ENCODE measurements around the gene BLOC1S1. TPM values are rescaled to one million over a fixed set of nuclear protein-coding genes. Genes with fewer than 3 reads are reported as not detected.

The BLOC1S1 gene
- total and polyA plus RNA-seq, 4 donors: 87.3 to 351 (median 181) TPM

DNA sequence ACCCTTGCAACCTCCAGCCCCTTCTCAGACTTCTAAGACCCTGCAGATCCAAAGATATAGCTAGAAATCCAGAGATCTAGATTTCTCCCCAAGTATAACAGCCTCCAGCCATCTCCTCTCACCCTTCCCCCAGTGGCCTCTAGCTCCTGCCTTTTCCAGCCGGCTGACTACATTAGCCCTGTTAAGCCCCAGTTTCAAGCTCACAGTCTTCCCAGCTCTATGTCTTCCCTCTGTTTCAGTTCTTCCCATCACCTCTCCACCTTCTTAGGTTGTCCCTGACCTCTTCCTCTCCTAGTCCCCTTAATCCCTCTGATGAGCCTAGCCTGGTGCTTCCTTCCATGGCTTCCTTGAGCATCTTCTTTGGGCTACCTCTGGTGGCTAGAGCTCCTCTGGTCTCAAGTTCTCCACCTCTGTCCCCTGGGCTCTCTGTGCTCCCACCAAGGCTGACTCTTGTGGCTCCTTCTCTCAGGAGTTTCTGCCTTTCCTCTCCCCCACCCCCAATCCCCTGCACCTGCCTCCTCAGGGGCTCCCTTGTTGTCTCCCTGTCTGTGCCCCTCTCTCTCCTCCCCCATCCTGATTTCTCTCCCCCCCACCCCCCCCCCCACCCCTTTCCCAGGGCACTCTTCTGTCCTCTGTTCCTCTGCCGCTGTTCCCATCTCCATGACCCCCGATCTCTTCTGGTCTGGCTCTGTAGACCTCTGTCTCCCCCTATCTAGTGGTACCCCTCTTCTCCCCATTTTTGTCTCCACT, 26.3 kb downstream of the BLOC1S1 start:
- DNase-seq: no peak
- no peak for ATAC-seq (ENCODE audit: low FRiP score)
- H3K9me3 ChIP-seq (ENCODE audit: control insufficient read depth, low read length): no peaks in the 10 kb centered on the region
- WGBS, 2 donors: 19 to 22% methylated on average over 3 of the region's 3 CpGs
- intact Hi-C loops (cut with DNase I): loop anchor here (2.0 to 5.0 kb wide), 3 partner anchors 85 to 200 kb away; partner anchors contain the start of gene DNAJC14 (in 1 of the 2)
- H3K36me3 ChIP-seq (ENCODE audit: control insufficient read depth in 1 of 2, insufficient read depth in 2 of 2, low read length in 1 of 2): no peaks in the 10 kb centered on the region
- no peak overlapping the region for H3K27ac ChIP-seq (ENCODE audit: low read depth in 1 of 2, low read length in 2 of 2)
- H3K27me3 ChIP-seq (ENCODE audit: control insufficient read depth in 1 of 2, insufficient read depth in 2 of 2, low read length in 1 of 2): no peaks in the 10 kb centered on the region
- H3K4me1 ChIP-seq (ENCODE audit: control insufficient read depth in 1 of 2, insufficient read depth in 2 of 2, low read length in 2 of 2): no peaks in the 10 kb centered on the region
- no peak overlapping the region for H3K4me3 ChIP-seq (ENCODE audit: low read length in 2 of 2)

DNA sequence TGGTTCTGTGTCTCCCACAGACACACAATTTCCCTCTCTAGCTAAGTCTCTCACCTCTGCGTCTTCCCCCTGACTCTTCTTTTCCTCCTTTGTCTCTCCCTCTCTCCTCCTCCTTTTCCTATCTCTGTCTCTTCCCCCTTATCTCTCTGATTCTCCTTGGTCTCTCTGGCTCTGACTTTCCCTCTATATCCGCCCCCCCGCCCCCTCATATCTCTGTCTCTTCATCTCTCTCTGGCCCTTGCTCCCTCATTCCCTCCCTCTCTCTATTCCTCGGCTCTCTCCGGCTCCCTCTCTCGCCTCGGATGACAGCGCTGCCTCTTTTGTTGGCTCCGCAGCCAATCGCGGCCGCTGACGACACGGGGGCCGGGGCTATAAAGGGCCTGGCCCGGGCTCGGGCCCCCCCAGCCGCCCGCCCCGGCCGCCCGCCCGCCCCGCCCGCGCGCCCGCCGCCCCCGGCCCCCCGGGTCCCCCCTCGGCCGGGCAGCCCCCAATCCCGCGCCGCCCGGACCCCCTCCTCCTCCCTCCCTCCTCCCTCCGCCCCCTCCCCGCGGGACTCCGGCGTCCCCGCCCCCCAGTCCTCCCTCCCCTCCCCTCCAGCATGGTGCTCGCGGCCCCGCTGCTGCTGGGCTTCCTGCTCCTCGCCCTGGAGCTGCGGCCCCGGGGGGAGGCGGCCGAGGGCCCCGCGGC, 27.0 kb downstream of the BLOC1S1 start, which contains the start of gene GDF11:
TSS of gene GDF11 (plus strand) at position 404 of the 687 bp plus-strand sequence. CDS start at position 599, 195 bp downstream.
- Histone ChIP-seq H3K4me1 (ENCODE audit: control insufficient read depth in 1 of 2, insufficient read depth in 2 of 2, low read length in 2 of 2) (no peaks in the 10 kb centered on the region), H3K9me3 (ENCODE audit: control insufficient read depth, low read length) (no peaks in the 10 kb centered on the region), H3K36me3 (ENCODE audit: control insufficient read depth in 1 of 2, insufficient read depth in 2 of 2, low read length in 1 of 2) (no peaks in the 10 kb centered on the region), H3K4me3 (ENCODE audit: low read length in 2 of 2) (peak within 1 kb of the TSS; percentile 75 to 97), H3K27me3 (ENCODE audit: control insufficient read depth in 1 of 2, insufficient read depth in 2 of 2, low read length in 1 of 2) (no peaks in the 10 kb centered on the region), H3K27ac (ENCODE audit: low read depth in 1 of 2, low read length in 2 of 2) (peak within 1 kb of the TSS in 1 of 2 donors; percentile 87)
- DNase-seq: peak; percentile 87 to 93
- WGBS, 2 donors: 0 to 1% methylated on average over 17 to 51 of the region's 53 CpGs
- ATAC-seq (ENCODE audit: low FRiP score): peak; percentile 71
- intact Hi-C loops (cut with DNase I): loop anchor here (5.0 kb wide), 2 partner anchors 84 to 199 kb away; partner anchors contain the start of gene DNAJC14 (in 1 of the 2)

DNA sequence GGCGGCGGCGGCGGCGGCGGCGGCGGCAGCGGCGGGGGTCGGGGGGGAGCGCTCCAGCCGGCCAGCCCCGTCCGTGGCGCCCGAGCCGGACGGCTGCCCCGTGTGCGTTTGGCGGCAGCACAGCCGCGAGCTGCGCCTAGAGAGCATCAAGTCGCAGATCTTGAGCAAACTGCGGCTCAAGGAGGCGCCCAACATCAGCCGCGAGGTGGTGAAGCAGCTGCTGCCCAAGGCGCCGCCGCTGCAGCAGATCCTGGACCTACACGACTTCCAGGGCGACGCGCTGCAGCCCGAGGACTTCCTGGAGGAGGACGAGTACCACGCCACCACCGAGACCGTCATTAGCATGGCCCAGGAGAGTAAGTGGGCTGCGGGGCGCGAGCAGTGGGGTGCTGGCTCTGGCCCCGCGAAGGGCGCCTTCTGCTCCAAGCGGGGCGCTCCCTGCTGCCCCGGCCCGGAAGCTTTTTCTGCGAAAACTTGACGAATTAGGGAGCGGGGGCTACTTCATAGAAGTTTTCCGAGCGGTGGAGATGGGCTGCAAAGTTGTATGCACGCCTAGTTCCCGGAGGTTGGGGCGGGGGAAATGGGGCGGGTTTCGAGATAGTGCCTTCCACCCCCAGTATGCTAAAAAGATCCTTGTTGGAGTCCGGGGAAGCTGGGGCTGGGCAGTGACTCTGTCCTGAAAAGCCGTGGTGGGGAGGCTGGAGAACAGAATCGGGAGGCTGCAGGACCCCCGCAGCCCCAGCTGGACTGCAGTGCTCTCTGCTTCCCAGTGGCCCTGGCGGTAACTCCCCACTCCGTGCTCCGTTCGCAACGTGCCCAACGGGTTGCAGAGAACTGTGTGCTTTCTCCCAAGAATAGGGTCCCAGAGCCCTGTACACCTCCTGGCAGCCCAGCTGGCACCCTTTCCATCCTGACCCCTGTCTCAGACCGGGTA, 27.8 kb downstream of the BLOC1S1 start:
- H3K4me3 ChIP-seq (ENCODE audit: low read length in 2 of 2): peak overlapping the region; percentile 75 to 97
- WGBS, 2 donors: 0% methylated on average over 58 to 73 of the region's 73 CpGs
- intact Hi-C loops (cut with DNase I): loop anchor here (5.0 kb wide), 2 partner anchors 84 to 199 kb away; partner anchors contain the start of gene DNAJC14 (in 1 of the 2)
- DNase-seq (peak; percentile 77 to 87), ATAC-seq (ENCODE audit: low FRiP score) (peak; percentile 37)
- no peaks in the 10 kb centered on the region for H3K27me3 ChIP-seq (ENCODE audit: control insufficient read depth in 1 of 2, insufficient read depth in 2 of 2, low read length in 1 of 2)
- no peaks in the 10 kb centered on the region for H3K9me3 ChIP-seq (ENCODE audit: control insufficient read depth, low read length)
- H3K36me3 ChIP-seq (ENCODE audit: control insufficient read depth in 1 of 2, insufficient read depth in 2 of 2, low read length in 1 of 2): no peaks in the 10 kb centered on the region
- H3K4me1 ChIP-seq (ENCODE audit: control insufficient read depth in 1 of 2, insufficient read depth in 2 of 2, low read length in 2 of 2): no peaks in the 10 kb centered on the region
- H3K27ac ChIP-seq (ENCODE audit: low read depth in 1 of 2, low read length in 2 of 2): peak overlapping the region in 1 of 2 donors; percentile 87

DNA sequence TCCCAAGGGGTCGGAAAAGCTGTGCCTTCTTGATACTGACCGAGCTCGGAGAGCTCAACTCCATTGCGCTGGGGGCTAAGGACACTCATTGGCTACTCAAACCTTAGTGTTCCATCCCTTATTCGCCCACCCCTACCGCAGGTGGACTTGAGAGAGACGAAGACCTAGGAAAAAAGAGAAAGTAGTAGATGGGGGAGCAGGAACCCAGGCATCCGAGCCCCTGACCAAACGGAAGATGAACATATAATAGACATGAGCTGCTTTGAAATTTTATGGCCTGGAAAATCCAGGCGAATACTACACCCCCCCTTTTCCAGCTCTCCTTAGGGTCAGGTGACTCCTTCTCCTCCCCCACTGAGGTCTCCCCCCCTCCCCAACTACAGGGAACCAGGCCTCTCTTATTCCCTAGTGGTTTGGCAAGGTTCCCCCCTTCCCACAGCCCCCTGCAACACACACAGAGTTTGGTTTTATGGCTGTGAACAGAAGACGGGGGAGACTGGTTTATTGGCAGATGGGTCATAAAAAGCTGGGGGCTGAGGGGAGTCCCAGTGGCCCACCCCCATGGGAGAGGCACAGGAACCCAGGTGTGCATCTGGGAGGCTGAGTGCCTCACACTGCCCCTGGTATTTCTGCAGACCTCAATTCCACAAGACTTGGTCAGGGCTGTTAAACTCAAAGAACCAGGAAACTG, 28.6 kb downstream of the BLOC1S1 start:
- Histone ChIP-seq H3K9me3 (ENCODE audit: control insufficient read depth, low read length) (no peaks in the 10 kb centered on the region), H3K27me3 (ENCODE audit: control insufficient read depth in 1 of 2, insufficient read depth in 2 of 2, low read length in 1 of 2) (no peaks in the 10 kb centered on the region), H3K4me3 (ENCODE audit: low read length in 2 of 2) (no peak overlapping the region), H3K36me3 (ENCODE audit: control insufficient read depth in 1 of 2, insufficient read depth in 2 of 2, low read length in 1 of 2) (peaks cover 0 to 2% of the 10 kb centered on the region in 2 donors), H3K27ac (ENCODE audit: low read depth in 1 of 2, low read length in 2 of 2) (no peak overlapping the region), H3K4me1 (ENCODE audit: control insufficient read depth in 1 of 2, insufficient read depth in 2 of 2, low read length in 2 of 2) (no peaks in the 10 kb centered on the region)
- 4 to 8% methylated on average over 11 of the region's 11 CpGs for WGBS, 2 donors
- DNase-seq (no peak), ATAC-seq (ENCODE audit: low FRiP score) (peak; percentile 27)
- intact Hi-C loops (cut with DNase I): loop anchor here (5.0 kb wide), 3 partner anchors 38 to 198 kb away; partner anchors contain the start of gene DNAJC14 (in 1 of the 2)

DNA sequence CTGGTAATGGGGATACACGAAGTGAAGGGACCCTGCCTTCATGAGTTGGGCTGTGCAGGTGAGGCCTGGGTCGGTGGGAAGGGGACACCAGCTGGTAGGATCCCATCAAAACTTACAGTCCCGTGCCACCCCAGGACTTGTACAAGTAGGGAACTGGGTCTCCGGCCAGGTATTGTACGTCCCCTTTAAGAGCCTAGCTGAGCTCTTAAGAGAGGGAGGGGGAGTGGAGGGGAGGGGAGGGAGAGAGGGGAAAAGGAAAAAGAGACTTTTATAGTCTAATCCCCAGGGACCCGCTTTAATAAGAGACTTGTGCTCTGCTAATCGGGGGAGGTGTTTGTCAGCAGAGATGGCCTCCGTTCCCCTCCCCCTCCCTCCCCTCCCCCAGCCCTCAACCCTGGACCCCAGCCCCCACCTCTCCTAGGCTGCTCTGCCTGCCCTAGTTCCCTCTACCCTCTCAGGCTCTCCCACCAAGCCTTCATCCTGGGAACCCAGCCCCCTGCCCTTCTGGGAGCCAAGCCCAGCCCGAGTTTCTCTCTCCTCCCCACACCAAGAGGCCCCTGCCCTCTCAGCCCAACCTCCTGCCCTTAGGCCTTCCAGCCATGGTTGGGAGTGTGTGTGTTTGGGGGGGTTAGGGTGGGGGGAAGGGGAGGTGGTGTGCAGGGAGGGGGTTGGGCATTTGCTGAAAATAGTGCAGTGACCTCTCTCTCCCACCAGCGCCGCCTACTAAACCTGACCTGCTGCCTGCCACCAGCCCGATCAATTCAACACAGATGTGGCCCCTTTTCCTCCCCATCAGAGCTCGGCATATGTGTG, 29.7 kb downstream of the BLOC1S1 start:
- no peak for DNase-seq

GRCh38 chr12:55746174-55746912, 30.5 kb downstream of the BLOC1S1 start:
- ATAC-seq (ENCODE audit: low FRiP score) (no peak), DNase-seq (no peak)
- Histone ChIP-seq H3K4me1 (ENCODE audit: control insufficient read depth in 1 of 2, insufficient read depth in 2 of 2, low read length in 2 of 2) (no peaks in the 10 kb centered on the region), H3K9me3 (ENCODE audit: control insufficient read depth, low read length) (no peaks in the 10 kb centered on the region), H3K36me3 (ENCODE audit: control insufficient read depth in 1 of 2, insufficient read depth in 2 of 2, low read length in 1 of 2) (peaks cover 0 to 2% of the 10 kb centered on the region in 2 donors), H3K4me3 (ENCODE audit: low read length in 2 of 2) (no peak overlapping the region), H3K27me3 (ENCODE audit: control insufficient read depth in 1 of 2, insufficient read depth in 2 of 2, low read length in 1 of 2) (no peaks in the 10 kb centered on the region), H3K27ac (ENCODE audit: low read depth in 1 of 2, low read length in 2 of 2) (peak overlapping the region in 1 of 2 donors; percentile 37)
- intact Hi-C loops (cut with DNase I): loop anchor here in 1 of 2 donors (5.0 kb wide), 1 partner anchor 36 kb away; no protein-coding TSS in a partner anchor
- 33 to 38% methylated on average over 3 of the region's 3 CpGs for WGBS, 2 donors

More for the DNA sequence above, 29.7 kb downstream of the BLOC1S1 start:
- 6 to 7% methylated on average over 12 to 13 of the region's 13 CpGs for WGBS, 2 donors
- ATAC-seq (ENCODE audit: low FRiP score): peak; percentile 23
- intact Hi-C loops (cut with DNase I): loop anchor here in 1 of 2 donors (5.0 kb wide), 1 partner anchor 37 kb away; no protein-coding TSS in a partner anchor
- Histone ChIP-seq H3K27me3 (ENCODE audit: control insufficient read depth in 1 of 2, insufficient read depth in 2 of 2, low read length in 1 of 2) (no peaks in the 10 kb centered on the region), H3K4me1 (ENCODE audit: control insufficient read depth in 1 of 2, insufficient read depth in 2 of 2, low read length in 2 of 2) (no peaks in the 10 kb centered on the region), H3K36me3 (ENCODE audit: control insufficient read depth in 1 of 2, insufficient read depth in 2 of 2, low read length in 1 of 2) (peaks cover 0 to 2% of the 10 kb centered on the region in 2 donors), H3K27ac (ENCODE audit: low read depth in 1 of 2, low read length in 2 of 2) (peak overlapping the region in 1 of 2 donors; percentile 37), H3K9me3 (ENCODE audit: control insufficient read depth, low read length) (no peaks in the 10 kb centered on the region), H3K4me3 (ENCODE audit: low read length in 2 of 2) (no peak overlapping the region)

GRCh38 chr12:55746913-55747231, 31.0 kb downstream of the BLOC1S1 start:
- no peaks in the 10 kb centered on the region for H3K9me3 ChIP-seq (ENCODE audit: control insufficient read depth, low read length)
- peaks cover 1 to 6% of the 10 kb centered on the region in 2 donors for H3K36me3 ChIP-seq (ENCODE audit: control insufficient read depth in 1 of 2, insufficient read depth in 2 of 2, low read length in 1 of 2)
- H3K27ac ChIP-seq (ENCODE audit: low read depth in 1 of 2, low read length in 2 of 2): no peak overlapping the region
- no peak for DNase-seq
- no peaks in the 10 kb centered on the region for H3K4me1 ChIP-seq (ENCODE audit: control insufficient read depth in 1 of 2, insufficient read depth in 2 of 2, low read length in 2 of 2)
- H3K27me3 ChIP-seq (ENCODE audit: control insufficient read depth in 1 of 2, insufficient read depth in 2 of 2, low read length in 1 of 2): no peaks in the 10 kb centered on the region
- ATAC-seq (ENCODE audit: low FRiP score): no peak
- H3K4me3 ChIP-seq (ENCODE audit: low read length in 2 of 2): no peak overlapping the region
- intact Hi-C loops (cut with DNase I): loop anchor here in 1 of 2 donors (5.0 kb wide), 1 partner anchor 35 kb away; no protein-coding TSS in a partner anchor

Measured in aorta (tissue), 5 donors.